ENCODE measurements around the gene ZSCAN12.

Gene ZSCAN12

GRCh38 chr6:28436404-28436803 is 36.9 kb upstream of the ZSCAN12 start:
- TF ChIP-seq FOXK2 (IDR thresholded peaks at IDR 0.05) (no peak), HDGF (IDR thresholded peaks at IDR 0.05; ENCODE audit: borderline replicate concordance) (no peak), ELF4 (IDR thresholded peaks at IDR 0.05) (no peak), SUZ12 (IDR thresholded peaks at IDR 0.05) (no peak), TARDBP (IDR thresholded peaks at IDR 0.05) (no peak), ZNF384 (IDR thresholded peaks at IDR 0.05) (no peak)
- no peak for DNase-seq (ENCODE audit: extremely low spot score)
- ChIA-PET POLR2A (no interaction called here), CTCF (no interaction called here)

- DNase-seq (ENCODE audit: extremely low spot score): no peak
Observed at GRCh38 chr6:28433119-28433518, 33.6 kb upstream of the ZSCAN12 start.

GRCh38 chr6:28429781-28430180 is 30.2 kb upstream of the ZSCAN12 start:
- DNase-seq (ENCODE audit: extremely low spot score): no peak
- ChIA-PET POLR2A (no interaction called here), CTCF (no interaction called here)
- TF ChIP-seq FOXA1 (IDR thresholded peaks at IDR 0.05) (no peak), ELF4 (IDR thresholded peaks at IDR 0.05) (no peak), NFRKB (IDR thresholded peaks at IDR 0.05) (no peak), BHLHE40 (IDR thresholded peaks at IDR 0.05; ENCODE audit: borderline replicate concordance) (no peak), LEF1 (IDR thresholded peaks at IDR 0.05; ENCODE audit: borderline replicate concordance) (no peak), TARDBP (IDR thresholded peaks at IDR 0.05) (no peak), SP1 (IDR thresholded peaks at IDR 0.05) (no peak), FOXM1 (IDR thresholded peaks at IDR 0.05; ENCODE audit: borderline replicate concordance) (no peak), FOXK2 (IDR thresholded peaks at IDR 0.05) (no peak), ZNF384 (IDR thresholded peaks at IDR 0.05) (no peak), SUZ12 (IDR thresholded peaks at IDR 0.05) (no peak), L3MBTL2 (conservative IDR thresholded peaks at IDR 0.05) (no peak), ARNT (IDR thresholded peaks at IDR 0.05) (no peak), PKNOX1 (IDR thresholded peaks at IDR 0.05) (no peak)

More at GRCh38 chr6:28433119-28433518, 33.6 kb upstream of the ZSCAN12 start:
- ChIA-PET POLR2A (no interaction called here), CTCF (no interaction called here)
- TF ChIP-seq ARNT (IDR thresholded peaks at IDR 0.05) (no peak), ELF4 (IDR thresholded peaks at IDR 0.05) (no peak), BHLHE40 (IDR thresholded peaks at IDR 0.05; ENCODE audit: borderline replicate concordance) (no peak), SP1 (IDR thresholded peaks at IDR 0.05) (no peak), FOXK2 (IDR thresholded peaks at IDR 0.05) (no peak), FOXA1 (IDR thresholded peaks at IDR 0.05) (no peak), L3MBTL2 (conservative IDR thresholded peaks at IDR 0.05) (no peak), SUZ12 (IDR thresholded peaks at IDR 0.05) (no peak), HDGF (IDR thresholded peaks at IDR 0.05; ENCODE audit: borderline replicate concordance) (no peak), CTBP1 (IDR thresholded peaks at IDR 0.05; ENCODE audit: borderline replicate concordance) (no peak), TARDBP (IDR thresholded peaks at IDR 0.05) (no peak), LEF1 (IDR thresholded peaks at IDR 0.05; ENCODE audit: borderline replicate concordance) (no peak), ZNF384 (IDR thresholded peaks at IDR 0.05) (no peak), FOXM1 (IDR thresholded peaks at IDR 0.05; ENCODE audit: borderline replicate concordance) (no peak)

- ChIA-PET POLR2A (interaction anchor here (1.0 kb wide), 1 partner anchor 17 kb away, joined by 3 read pairs; the partner anchor contains the start of gene ZSCAN23), CTCF (no interaction called here)
- DNase-seq (ENCODE audit: extremely low spot score): no peak
- TF ChIP-seq HDGF (IDR thresholded peaks at IDR 0.05; ENCODE audit: borderline replicate concordance) (no peak), SUZ12 (IDR thresholded peaks at IDR 0.05) (no peak), FOXA1 (IDR thresholded peaks at IDR 0.05) (no peak), PKNOX1 (IDR thresholded peaks at IDR 0.05) (no peak), ZNF384 (IDR thresholded peaks at IDR 0.05) (no peak), FOXK2 (IDR thresholded peaks at IDR 0.05) (no peak), SP1 (IDR thresholded peaks at IDR 0.05) (no peak)
Observed at GRCh38 chr6:28425944-28426541, 26.5 kb upstream of the ZSCAN12 start.

GRCh38 chr6:28424163-28424562 is 24.6 kb upstream of the ZSCAN12 start:
- POLR2A ChIA-PET: no interaction called here

GRCh38 chr6:28423546-28423945 is 24.0 kb upstream of the ZSCAN12 start:
- ChIA-PET CTCF (no interaction called here), POLR2A (interaction anchor here (1.0 kb wide), 1 partner anchor 19 kb away, joined by 5 read pairs; the partner anchor contains the start of gene ZSCAN23)
- DNase-seq (ENCODE audit: extremely low spot score): no peak
- TF ChIP-seq ZNF384 (IDR thresholded peaks at IDR 0.05): no peak
- no peak for TF ChIP-seq SP1 (IDR thresholded peaks at IDR 0.05)
- no peak for TF ChIP-seq ELF4 (IDR thresholded peaks at IDR 0.05)
- TF ChIP-seq BHLHE40 (IDR thresholded peaks at IDR 0.05; ENCODE audit: borderline replicate concordance): no peak
- TF ChIP-seq FOXA1 (IDR thresholded peaks at IDR 0.05): no peak
- TF ChIP-seq PKNOX1 (IDR thresholded peaks at IDR 0.05): no peak
- no peak for TF ChIP-seq LEF1 (IDR thresholded peaks at IDR 0.05; ENCODE audit: borderline replicate concordance)
- no peak for TF ChIP-seq NFRKB (IDR thresholded peaks at IDR 0.05)
- no peak for TF ChIP-seq TARDBP (IDR thresholded peaks at IDR 0.05)

More at GRCh38 chr6:28424163-28424562, 24.6 kb upstream of the ZSCAN12 start:
- CTCF ChIA-PET: no interaction called here
- no peak for DNase-seq (ENCODE audit: extremely low spot score)
- TF ChIP-seq NFRKB (IDR thresholded peaks at IDR 0.05) (no peak), L3MBTL2 (conservative IDR thresholded peaks at IDR 0.05) (no peak), ZNF384 (IDR thresholded peaks at IDR 0.05) (no peak), ARNT (IDR thresholded peaks at IDR 0.05) (no peak), SUZ12 (IDR thresholded peaks at IDR 0.05) (no peak), LEF1 (IDR thresholded peaks at IDR 0.05; ENCODE audit: borderline replicate concordance) (no peak), PKNOX1 (IDR thresholded peaks at IDR 0.05) (no peak), ELF4 (IDR thresholded peaks at IDR 0.05) (no peak), TARDBP (IDR thresholded peaks at IDR 0.05) (no peak), CTBP1 (IDR thresholded peaks at IDR 0.05; ENCODE audit: borderline replicate concordance) (no peak), FOXA1 (IDR thresholded peaks at IDR 0.05) (no peak), SP1 (IDR thresholded peaks at IDR 0.05) (no peak)
